HG02642 (cell line): ENCODE results near the gene KIF4A.
"Not testable (repeated sequence)": the region's sequence is repeated elsewhere in the genome, so short reads cannot be mapped to it uniquely, and the experiment has no call there.

Source experiments
- ATAC-seq: cut with Tn5 transposase; IDR thresholded peaks from one replicate; pipeline ENCODE4 v1.9.1; 2021; ENCODE audit warnings: mild to moderate bottlenecking; ENCODE audit not compliant: unreplicated experiment, poor library complexity

KIF4A gene

DNA sequence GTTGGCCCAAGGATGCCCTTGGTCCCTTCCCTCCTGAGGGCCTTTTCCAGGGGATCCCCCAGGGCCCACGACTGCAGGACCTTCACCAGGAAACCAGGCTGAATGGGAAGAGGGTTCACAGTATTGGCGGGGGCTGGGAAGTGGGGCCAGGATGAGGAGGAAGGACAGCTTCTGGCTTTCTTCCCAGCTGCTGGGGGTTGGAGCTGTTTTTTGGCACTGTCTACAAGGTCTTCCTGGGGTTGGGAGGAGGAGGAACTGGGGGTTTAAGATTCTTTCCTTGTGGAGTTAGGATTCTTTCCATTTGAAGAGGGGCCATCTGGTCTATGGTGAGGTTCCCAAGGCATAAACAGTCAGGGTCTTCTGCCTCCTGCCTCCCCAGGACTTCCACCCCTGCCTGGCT lies 64.8 kb downstream of the KIF4A start:
- ATAC-seq: no peak

DNA sequence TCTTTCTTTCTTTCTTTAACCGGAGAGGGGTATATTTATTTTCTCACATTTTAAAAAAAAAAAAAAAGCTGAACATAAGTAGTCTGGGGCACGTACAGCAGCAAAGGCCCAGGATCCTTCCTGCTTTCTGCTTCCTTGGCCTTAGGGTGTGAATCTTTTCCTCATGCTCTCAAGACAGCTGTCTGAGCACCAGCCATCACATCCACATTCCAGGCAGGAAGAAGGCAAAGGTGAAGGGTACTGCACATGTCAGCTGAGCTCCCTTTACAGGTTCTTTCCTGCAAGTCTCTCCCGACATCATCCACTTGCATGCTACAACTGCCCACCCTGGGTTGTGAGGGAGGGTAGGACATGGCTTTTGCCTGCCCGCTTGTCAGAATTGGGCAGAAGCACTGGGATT lies 69.6 kb downstream of the KIF4A start:
- ATAC-seq: no peak

DNA sequence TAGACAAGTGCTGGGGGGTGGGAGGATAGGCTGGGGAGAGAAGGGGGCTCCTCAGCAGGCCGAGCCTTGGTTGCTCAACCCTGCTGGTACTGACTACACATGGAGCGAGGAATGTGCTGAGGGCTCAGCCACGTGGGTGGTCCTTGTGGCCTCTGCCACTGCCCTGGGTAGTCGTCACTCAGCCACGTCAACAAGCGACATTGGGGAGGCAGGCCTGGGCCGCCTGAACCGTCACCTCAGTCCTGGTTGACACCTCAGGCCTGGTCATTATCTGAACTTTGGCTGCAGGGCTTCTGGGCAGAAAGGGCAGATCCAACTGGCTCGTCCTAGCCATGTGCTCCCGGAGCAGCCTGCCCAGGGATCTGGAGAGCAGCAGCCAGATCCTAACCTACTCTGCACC lies 70.5 kb downstream of the KIF4A start:
- ATAC-seq: no peak

DNA sequence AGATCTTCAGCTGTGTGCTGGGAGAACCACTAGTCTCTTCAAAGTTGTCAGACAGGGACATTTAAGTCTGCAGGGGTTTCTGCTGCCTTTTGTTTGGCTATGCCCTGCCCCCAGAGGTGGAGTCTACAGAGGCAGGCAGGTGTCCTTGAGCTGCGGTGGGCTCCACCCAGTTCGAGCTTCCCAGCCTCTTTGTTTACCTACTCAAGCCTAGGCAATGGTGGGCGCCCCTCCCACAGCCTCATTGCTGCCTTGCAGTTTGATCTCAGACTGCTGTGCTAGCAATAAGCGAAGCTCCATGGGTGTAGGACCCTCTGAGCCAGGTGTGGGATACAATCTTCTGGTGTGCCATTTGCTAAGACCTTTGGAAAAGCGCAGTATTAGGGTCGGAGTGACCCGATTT lies 78.8 kb downstream of the KIF4A start:
- not testable (repeated sequence) for ATAC-seq

DNA sequence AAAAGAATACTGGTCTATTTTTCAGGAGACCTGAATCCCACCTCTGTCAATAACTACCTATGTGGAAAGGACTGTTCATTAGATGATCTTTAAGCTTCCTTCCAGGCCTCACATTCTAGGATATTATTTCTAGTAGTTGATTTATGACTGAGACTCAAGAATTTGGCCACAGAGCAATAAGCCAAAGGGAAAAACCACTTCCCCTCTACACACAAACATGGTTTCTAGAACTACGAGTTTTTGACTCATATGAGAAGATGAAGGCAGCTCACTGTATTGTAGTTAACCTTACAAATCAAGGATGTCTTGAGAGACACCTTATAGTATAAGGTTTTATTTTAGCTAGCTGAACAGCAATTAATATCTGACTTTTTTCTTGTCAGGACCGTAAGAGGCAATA lies 96.3 kb downstream of the KIF4A start:
- no peak for ATAC-seq

DNA sequence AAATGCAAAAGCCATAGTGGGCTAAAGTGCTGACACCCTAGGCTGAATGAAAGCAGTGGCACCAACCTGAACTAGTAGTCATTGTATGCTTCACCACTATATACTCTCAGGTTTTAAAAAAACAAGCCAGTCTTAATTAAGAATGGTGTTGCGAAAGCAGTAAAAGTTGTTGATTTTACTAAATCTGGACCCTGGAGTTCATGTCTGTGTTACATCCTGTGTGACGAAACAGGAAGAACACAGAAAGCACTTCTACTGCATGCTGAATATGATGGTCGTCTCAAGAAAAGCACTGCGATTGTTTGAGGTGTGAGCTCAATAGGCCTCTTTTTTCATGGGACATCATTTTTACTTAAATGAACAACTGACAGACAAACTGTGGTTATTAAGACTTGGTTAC lies 109.0 kb downstream of the KIF4A start:
- no peak for ATAC-seq

DNA sequence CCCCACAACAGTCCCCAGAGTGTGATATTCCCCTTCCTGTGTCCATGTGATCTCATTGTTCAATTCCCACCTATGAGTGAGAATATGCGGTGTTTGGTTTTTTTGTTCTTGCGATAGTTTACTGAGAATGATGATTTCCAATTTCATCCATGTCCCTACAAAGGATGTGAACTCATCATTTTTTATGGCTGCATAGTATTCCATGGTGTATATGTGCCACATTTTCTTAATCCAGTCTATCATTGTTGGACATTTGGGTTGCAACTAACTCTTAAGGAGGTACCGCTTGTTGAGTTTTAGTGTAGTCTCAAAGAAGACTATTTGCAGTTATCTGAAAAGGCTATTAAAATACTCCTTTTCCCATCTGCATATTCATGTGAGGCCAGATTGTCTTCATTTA lies 110.3 kb downstream of the KIF4A start:
- ATAC-seq: not testable (repeated sequence)

DNA sequence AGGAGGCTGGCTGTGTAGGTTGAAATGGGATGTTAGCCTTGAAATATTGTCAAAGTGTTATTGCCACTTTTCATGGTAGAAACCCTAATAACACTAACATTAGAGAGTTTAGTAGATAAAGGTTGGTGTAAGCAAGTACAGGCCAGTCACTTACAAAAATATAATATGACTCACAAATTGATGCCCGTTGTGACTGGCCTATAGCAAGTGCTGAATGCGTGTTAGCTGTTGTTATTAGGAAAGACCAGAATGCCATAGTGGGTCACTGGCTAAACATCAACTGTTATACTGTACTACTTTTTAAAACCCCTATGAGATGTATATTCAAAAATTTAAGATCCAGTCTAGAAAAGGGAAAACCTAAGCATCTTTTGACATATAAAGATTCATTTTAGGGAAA lies 112.8 kb downstream of the KIF4A start:
- no peak for ATAC-seq

DNA sequence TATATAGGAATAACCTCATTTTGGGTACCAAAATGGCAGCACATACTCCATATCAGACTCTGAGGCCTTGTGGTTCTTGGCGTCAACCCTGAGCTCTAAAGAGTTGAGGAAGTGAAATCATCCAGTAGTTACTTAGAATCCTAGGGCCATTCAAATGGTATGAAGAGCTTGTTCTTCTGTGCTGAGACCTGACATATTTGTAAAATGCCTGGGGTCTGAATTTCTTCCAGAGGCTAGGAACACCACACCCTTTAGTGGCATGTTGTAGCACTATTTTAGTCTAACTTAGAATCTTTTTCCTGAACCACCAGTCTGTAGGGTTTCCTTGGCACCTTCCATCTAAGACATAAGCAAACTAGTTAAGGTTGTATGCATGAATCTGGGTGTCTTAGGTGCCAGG lies 115.1 kb downstream of the KIF4A start:
- ATAC-seq: no peak

DNA sequence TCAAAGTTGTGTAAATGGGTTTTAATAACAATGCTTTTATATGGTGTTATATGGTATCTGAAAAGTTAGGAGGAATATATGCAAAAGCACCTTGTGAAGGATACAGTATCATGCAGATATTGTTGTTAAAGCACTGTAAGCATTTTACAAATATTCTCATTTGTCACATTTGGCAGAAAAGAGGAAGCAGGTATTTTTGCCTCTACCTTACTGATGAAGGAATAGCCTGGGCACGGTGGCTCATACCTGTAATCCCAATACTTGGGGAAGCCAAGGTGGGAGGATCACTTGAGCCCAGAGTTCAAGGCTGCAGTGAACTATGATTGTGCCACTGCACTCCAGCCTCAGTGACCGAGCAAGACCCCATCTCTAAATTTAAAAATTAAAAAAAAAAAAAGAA lies 121.0 kb downstream of the KIF4A start:
- ATAC-seq: no peak

DNA sequence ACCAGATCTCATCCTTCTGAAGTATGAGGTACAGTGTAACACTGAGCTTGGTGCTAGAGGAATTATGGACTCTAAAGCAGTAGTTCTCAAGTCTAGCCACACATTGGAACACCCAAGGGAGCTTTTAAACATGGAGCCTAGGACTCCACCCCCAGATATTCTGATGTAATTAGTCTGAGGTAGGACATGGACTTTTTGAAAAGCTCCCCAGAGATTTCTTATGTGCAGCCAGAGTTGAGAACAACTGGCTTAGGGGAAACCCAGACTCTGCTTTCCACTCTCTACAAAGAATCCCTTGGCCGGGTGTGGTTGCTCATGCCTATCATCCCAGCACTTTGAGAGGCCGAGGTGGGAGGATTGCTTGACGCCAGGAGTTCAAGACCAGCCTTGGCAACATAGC lies 121.6 kb downstream of the KIF4A start:
- no peak for ATAC-seq

DNA sequence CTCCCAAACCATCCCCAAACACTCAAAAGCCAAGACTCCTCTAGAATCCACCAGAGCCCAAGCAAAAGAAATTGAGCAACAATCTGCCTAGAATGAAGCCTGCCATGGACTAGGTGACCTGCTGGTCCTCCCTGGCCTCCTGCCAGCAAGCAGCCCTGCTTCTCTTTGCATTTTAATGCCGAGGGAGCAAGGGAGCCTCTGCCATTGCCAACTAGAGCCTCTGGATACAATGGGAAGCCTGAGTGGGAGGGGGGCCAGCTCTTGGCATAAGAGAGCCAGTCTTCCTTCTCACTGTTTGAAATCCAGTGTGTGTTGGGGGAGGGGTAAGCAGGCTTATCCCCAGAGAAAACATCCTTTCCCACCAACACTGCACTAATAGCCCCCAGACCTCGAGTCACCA lies 131.7 kb downstream of the KIF4A start:
- no peak for ATAC-seq

DNA sequence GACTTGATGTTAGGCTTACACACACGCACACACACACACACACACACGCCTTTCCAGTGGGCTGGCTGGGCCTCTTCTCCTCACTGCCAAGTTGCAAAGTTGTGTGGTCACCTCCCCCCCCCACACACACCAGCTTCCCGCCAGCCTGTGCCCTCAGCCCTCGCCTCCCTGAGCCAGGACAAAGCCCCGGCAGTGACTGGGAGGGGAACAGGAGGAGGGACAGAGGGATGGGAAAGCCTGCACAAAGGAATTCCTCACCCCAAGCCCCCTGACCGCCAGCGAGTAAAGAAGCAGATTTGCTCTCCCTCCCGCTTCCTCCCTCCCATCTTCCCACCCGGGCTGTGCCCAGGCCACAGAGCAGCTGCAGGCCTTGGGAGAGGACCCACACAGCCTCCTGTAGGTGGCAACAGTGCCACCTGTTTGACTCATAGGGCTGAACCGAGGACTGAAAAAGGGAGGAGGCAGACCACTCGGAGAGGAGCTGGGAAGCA lies 133.0 kb downstream of the KIF4A start, which contains the start of gene GDPD2:
GDPD2 (plus strand) TSS at position 464 of the 491 bp plus-strand sequence. CDS start 1,671 bp downstream, outside the sequence.
- ATAC-seq: no peak

DNA sequence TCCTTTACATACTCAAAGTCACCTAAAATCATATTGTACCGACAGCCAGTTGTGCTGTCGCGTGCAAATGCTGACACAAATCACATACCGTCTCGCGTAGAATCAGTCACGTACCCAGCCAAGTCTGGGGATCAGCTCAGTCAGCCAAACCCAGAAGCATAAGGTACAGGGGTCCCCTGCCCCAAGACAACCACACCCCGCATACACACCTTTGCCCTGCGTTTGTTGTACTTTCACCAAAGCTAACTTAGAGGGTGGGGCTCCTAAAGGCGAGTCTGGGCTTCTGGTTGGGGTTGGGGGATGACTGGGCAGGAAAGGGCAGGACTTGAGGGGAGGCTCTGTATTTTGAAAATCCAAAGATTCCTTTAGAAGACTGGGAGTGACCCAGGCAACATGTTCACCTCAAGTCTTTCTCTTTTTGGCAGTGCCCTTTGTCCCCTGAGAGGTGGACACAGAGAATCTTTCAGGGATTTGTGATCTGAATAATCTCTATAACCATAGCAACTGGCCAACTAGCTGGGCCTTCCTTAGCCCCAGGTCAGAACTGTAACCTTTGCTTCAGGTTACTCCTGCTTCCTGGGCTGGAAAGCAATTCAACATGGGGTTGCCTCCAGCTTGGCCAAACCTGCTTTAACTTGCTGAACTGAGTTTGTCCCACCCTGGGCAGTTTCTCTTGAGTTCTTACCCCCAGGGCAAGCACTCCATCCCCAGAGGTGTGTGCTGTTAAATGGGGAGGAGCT lies 134.2 kb downstream of the KIF4A start:
- no peak for ATAC-seq

DNA sequence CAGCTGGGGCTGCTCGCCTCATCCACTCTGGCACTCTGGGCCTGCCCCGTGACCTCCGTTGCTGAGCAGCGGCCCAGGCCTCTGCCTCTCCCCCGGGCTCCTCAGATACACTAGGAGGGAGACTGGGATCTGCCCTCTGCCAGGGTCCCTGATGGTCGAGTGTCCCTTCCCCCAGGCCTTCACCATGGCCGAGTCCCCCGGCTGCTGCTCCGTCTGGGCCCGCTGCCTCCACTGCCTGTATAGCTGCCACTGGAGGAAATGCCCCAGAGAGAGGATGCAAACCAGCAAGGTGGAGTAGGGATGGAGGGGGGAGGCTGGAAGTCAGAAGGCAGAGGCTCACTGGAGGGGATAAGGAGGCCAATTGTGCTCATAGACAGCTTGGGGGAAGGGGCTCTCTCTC lies 134.9 kb downstream of the KIF4A start:
- ATAC-seq: no peak

DNA sequence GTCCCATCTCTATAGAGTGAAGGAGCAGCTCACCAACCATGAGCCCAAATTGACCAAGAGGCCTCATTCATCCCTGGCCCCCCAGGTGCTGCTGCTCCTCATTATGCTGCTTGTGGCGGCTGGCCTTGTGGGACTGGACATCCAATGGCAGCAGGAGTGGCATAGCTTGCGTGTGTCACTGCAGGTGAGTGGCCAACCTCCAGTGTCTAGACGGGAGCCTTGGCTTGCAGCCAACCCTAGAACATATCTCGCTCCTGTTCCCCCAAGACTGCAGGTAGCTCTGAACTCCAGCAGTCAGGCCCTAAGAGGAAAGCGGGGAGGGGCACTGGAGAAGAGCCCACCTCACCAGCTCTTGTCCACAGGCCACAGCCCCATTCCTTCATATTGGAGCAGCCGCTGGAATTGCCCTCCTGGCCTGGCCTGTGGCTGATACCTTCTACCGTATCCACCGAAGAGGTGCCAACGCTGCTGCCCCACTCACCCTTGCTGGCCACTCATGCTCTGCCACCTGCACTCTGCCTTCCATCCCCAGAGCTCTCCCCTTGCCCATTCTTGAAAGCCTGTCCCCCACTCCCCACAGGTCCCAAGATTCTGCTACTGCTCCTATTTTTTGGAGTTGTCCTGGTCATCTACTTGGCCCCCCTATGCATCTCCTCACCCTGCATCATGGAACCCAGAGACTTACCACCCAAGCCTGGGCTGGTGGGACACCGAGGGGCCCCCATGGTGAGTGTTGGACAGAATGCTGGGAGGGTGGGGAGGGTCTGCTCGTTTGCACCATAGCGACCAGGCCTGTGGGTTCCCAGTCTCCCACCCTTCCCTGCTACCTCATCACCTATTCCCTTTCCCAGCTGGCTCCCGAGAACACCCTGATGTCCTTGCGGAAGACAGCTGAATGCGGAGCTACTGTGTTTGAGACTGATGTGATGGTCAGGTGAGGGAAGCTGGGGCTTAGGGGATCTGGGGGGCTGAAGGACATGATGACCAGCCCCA lies 136.7 kb downstream of the KIF4A start:
- ATAC-seq: no peak

DNA sequence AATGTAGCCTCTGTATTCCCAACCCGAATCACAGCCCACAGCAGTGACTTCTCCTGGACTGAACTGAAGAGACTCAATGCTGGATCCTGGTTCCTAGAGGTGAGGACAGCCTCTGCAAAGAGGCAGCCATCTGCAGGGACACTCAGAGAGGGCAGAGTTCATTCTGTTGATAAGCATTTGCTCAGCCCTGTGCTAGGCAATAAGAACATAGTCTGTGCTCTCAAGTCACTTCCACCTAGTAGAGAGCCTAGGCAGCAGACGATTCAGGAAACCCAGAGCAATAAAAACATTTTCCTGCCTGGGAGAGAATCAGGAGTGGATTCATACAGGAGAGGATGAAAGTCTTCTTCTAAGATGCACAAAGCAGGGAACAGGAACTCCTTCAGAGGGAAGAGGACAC lies 137.5 kb downstream of the KIF4A start:
- no peak for ATAC-seq

DNA sequence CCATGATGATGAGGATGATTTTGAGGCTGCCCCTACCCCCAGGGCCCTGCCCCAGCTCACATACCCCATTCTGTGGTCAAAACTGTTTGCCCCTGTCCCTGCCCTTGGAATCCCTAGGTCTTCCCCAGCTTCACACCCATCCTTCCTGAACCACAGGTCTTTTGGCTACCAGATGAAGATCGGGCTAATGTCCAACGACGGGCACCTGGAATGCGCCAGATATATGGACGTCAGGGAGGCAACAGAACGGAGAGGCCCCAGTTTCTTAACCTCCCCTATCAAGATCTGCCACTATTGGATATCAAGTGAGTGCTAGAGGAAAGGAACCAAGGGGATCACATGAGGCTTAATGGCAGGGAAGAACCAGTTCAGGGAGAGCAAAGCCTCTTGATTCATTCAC lies 139.9 kb downstream of the KIF4A start:
- no peak for ATAC-seq

DNA sequence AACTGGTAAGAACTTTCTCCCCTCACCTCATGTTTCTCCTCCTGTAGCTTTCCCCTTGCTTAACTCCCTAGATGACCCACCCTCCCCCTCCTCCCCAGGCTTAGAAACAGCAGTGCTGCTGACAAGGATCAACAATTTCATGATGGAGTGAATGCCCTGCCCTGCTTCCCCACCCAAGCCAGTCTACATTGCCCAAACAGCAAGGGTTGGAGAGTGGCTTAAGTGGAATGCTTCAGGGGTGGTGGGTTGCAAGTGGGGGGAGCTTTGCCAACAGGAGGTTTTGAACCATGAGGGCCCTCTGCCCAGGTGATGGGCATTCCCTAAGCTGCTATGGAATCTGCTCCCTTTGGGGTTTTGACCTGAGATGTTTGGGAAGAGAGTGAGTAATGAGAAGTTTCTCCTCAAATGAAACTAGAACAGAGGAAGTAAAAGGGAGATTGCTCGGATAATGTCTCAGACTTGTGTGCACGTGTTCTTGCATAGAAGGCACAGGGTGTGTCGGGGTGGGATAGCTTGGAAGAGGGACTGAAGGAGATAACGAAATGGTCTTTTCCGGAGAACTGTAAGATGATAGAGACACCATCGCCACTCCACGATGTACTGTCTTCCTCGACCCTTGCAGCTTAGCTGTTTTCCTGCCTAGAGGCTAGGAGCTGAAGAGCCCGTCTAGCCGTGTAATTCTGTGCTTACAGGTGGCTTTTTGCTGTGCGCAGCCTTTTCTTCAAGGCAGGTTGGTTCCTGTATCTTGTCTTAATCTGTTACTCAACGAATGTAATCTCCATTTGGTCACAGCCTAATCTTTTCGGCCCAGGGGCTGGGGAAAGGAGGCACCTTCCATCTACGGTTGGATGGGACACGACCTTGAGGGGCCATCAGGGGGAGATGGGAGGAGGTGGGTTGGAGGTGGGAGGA lies 143.3 kb downstream of the KIF4A start:
- ATAC-seq: no peak

DNA sequence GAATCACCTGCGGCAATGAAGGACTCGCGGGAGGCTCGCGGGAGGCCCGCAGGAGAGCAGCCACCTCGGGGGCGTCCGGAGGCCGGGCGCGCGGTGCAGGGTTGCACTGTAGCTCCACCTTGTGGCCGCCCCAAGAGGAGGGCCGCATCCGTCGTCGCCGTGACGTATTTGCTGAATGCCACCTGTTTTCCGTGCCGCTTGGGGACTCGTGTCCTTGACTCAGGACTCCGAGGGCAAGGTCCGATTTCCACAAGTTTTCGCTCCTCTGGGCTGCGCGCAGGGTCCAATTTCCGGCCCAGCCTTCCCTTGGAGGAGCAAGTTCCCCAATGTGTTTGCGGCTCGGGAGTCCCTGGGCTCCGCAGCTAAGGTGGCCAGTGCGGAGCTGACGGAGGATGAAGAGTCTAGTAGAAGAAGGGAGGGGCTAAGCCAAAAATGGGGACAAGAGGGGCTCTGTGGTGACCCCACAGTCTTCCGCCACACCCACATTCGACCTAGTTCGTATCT lies 144.0 kb downstream of the KIF4A start:
- peak; percentile 77 for ATAC-seq
